SK-N-MC (cell line): Measurements from ENCODE around the gene BRI3.

Experiments used
- EZH2 ChIP-seq: fragments of 200-600 bp; sonication (generic); IDR thresholded peaks from one replicate; pipeline ENCODE4 v1.6.1; 2017; ENCODE audit warnings: antibody characterized with exemption
- POLR2AphosphoS5 ChIP-seq: IDR thresholded peaks from 2 replicates; pipeline ENCODE4 v1.6.1; 2012; ENCODE audit warnings: mild to moderate bottlenecking, low read depth, low read length, borderline replicate concordance

- TF ChIP-seq EZH2 (no peak), POLR2AphosphoS5 (no peak)
Observed at GRCh38 chr7:98300595-98301372, 19.3 kb downstream of the BRI3 start.
